PC-3 (cell line): ENCODE measurements around the gene WDSUB1. TPM values are rescaled to one million over a fixed set of nuclear protein-coding genes. Genes with fewer than 3 reads are reported as not detected.

Source experiments
- ATAC-seq: fragments of 200-7000 bp; cut with Tn5 transposase; 2 replicates; pipeline ENCODE4 v1.9.1; 2020; ENCODE audit warnings: mild to moderate bottlenecking, moderate library complexity
- BruUV-seq: library from RNA; stranded (reverse); fragments of 400-500 nt; replicated peaks from 2 replicates; lab custom pipeline; 2021; lab: Mats Ljungman, UMichigan
- CTCF ChIA-PET: fragments of 300-600 bp; sonication (Branson Sonifier 250); formaldehyde crosslinking; loops from one replicate; lab custom pipeline; 2022; ENCODE audit warnings: antibody characterized with exemption; lab: Charles Lee
- POLR2A ChIA-PET: fragments of 300-600 bp; sonication (Branson Sonifier 250); formaldehyde crosslinking; loops from one replicate; lab custom pipeline; 2022; ENCODE audit warnings: antibody characterized with exemption; ENCODE audit not compliant: unreplicated experiment; lab: Charles Lee
- DNase-seq: peaks from one replicate; pipeline ENCODE4 v3.0.0-alpha.2; 2015
- H2AFZ ChIP-seq: fragments of 300-600 bp; sonication (generic); 2 replicates; pipeline ENCODE4 v1.6.0; 2016; ENCODE audit warnings: antibody characterized with exemption, low read length
- H3F3A ChIP-seq: fragments of 300-600 bp; sonication (generic); one replicate; pipeline ENCODE4 v1.6.0; 2017; ENCODE audit warnings: antibody characterized with exemption, low read length, control low read depth, mild to moderate bottlenecking; ENCODE audit not compliant: unreplicated experiment
- H3K27ac ChIP-seq: fragments of 300-600 bp; sonication (generic); 2 replicates; pipeline ENCODE4 v1.5.1; 2016; ENCODE audit warnings: mild to moderate bottlenecking, low read length
- H3K27me3 ChIP-seq: fragments of 300-600 bp; sonication (generic); 2 replicates; pipeline ENCODE4 v1.6.1; 2016; ENCODE audit warnings: low read length, mixed read lengths
- H3K36me3 ChIP-seq: fragments of 300-600 bp; sonication (generic); 2 replicates; pipeline ENCODE4 v1.6.1; 2016; ENCODE audit warnings: low read depth, mixed run types, low read length, mixed read lengths
- H3K4me1 ChIP-seq: fragments of 300-600 bp; sonication (generic); 2 replicates; pipeline ENCODE4 v1.5.1; 2016; ENCODE audit warnings: low read length; ENCODE audit not compliant: insufficient read depth
- H3K4me2 ChIP-seq: fragments of 300-600 bp; sonication (generic); 2 replicates; pipeline ENCODE4 v1.6.0; 2016; ENCODE audit warnings: low read length
- H3K4me3 ChIP-seq: fragments of 300-600 bp; sonication (generic); 2 replicates; pipeline ENCODE4 v1.5.1; 2016; ENCODE audit warnings: mild to moderate bottlenecking, low read length, mixed read lengths
- H3K79me2 ChIP-seq: fragments of 300-600 bp; sonication (generic); 2 replicates; pipeline ENCODE4 v1.6.1; 2017; ENCODE audit warnings: low read length, mixed read lengths
- H3K9ac ChIP-seq: fragments of 300-600 bp; sonication (generic); 2 replicates; pipeline ENCODE4 v1.6.0; 2016; ENCODE audit warnings: mild to moderate bottlenecking, low read length
- H3K9me2 ChIP-seq: fragments of 300-600 bp; sonication (generic); replicated peaks from 2 replicates; pipeline ENCODE4 v1.6.1; 2016; ENCODE audit warnings: mixed run types, low read length, mixed read lengths
- H3K9me3 ChIP-seq: fragments of 300-600 bp; sonication (generic); 2 replicates; pipeline ENCODE4 v1.6.1; 2016; ENCODE audit warnings: low read length, mixed read lengths
- H4K20me1 ChIP-seq: fragments of 300-600 bp; sonication (generic); 2 replicates; pipeline ENCODE4 v1.6.1; 2016; ENCODE audit warnings: low read length, mixed read lengths
- CTCF ChIP-seq: fragments of 300-600 bp; sonication (generic); conservative IDR thresholded peaks from 2 replicates; pipeline ENCODE4 v1.5.1; 2017; ENCODE audit warnings: antibody characterized with exemption, low read depth, mild to moderate bottlenecking, low read length
- EZH2 ChIP-seq: fragments of 300-600 bp; sonication (generic); IDR thresholded peaks from one replicate; pipeline ENCODE4 v1.6.1; 2017; ENCODE audit warnings: antibody characterized with exemption, mild to moderate bottlenecking, low read length; ENCODE audit not compliant: unreplicated experiment
- EZH2phosphoT487 ChIP-seq: fragments of 300-600 bp; sonication (generic); IDR thresholded peaks from 2 replicates; pipeline ENCODE4 v1.6.1; 2018; ENCODE audit warnings: mild to moderate bottlenecking, antibody characterized with exemption, low read length, borderline replicate concordance
- intact Hi-C: fragments of 100-400 bp; cut with micrococcal nuclease; formaldehyde crosslinking; loops from 2 replicates; pipeline ENCODE4 v1.9.0; 2023
- total RNA-seq: library from RNA; depleted of rRNA; stranded (reverse); fragments of >200 nt; gene quantifications from 2 replicates; pipeline ENCODE4 v1.2.3, GENCODE V29; 2014

WDSUB1 gene
- total RNA-seq, 1 experiment from 2014 or later, result 6.6 TPM

DNA sequence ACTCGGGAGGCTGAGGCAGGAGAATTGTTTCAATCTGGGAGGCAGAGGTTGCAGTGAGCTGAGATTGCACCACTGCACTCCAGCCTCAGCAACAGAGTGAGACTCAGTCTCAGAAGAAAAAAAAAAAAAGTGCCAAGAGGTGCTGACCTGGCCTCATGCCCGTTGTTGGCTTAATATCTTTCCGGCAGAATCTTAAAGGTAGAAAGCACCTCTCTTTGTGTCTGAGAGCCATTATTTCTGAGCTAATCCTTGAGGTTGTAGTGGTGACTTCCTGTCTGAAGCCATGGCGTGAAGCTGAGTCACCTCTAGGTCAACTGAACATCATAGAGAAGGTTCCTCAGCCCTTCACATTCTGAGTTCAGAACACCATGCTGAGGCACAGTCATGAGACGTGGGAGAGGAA is 60.4 kb downstream of the WDSUB1 start:
- Histone ChIP-seq H3K9me3 (no peaks in the 10 kb centered on the region), H3K9ac (no peak overlapping the region), H3K79me2 (no peaks in the 10 kb centered on the region), H3F3A (no peaks in the 10 kb centered on the region), H3K4me2 (no peak overlapping the region), H2AFZ (0 out of 2 replicates have a peak overlapping the region, but pooled peaks have one; percentile 19), H3K4me3 (no peak overlapping the region), H3K4me1 (peaks cover 5% of the 10 kb centered on the region; the same call in 1 of the 2 replicates), H3K27ac (no peak overlapping the region), H3K9me2 (no peaks in the 10 kb centered on the region), H3K36me3 (peaks cover 18% of the 10 kb centered on the region; the same call in 1 of the 2 replicates), H4K20me1 (no peaks in the 10 kb centered on the region), H3K27me3 (no peaks in the 10 kb centered on the region)
- TF ChIP-seq CTCF (no peak), EZH2 (no peak), EZH2phosphoT487 (no peak)
- DNase-seq (peak; percentile 47), ATAC-seq (peak; percentile 84)
- intact Hi-C loops, result no loop called here
- POLR2A ChIA-PET, result interaction anchor here (0.7 kb wide), 2 partner anchors 88 to 101 kb away, joined by 8 to 17 read pairs; no protein-coding TSS in a partner anchor
- CTCF ChIA-PET, result no interaction called here
- no TSS peak for BruUV-seq

- no peak overlapping the region for H2AFZ ChIP-seq
- ChIA-PET CTCF (no interaction called here), POLR2A (no interaction called here)
- TF ChIP-seq CTCF, result no peak
- TF ChIP-seq EZH2phosphoT487, result no peak
- TF ChIP-seq EZH2, result no peak
- no peaks in the 10 kb centered on the region for H3K27me3 ChIP-seq
- no peak overlapping the region for H3K27ac ChIP-seq
- ATAC-seq (no peak), DNase-seq (no peak)
- intact Hi-C loops, result no loop called here
- H3K36me3 ChIP-seq, result peaks cover 11% of the 10 kb centered on the region; the same call in 1 of the 2 replicates
- BruUV-seq, result no TSS peak
- H3K9me2 ChIP-seq, result no peaks in the 10 kb centered on the region
- peaks cover 5% of the 10 kb centered on the region; the same call in 1 of the 2 replicates for H3K4me1 ChIP-seq
- no peak overlapping the region for H3K9ac ChIP-seq
- no peak overlapping the region for H3K4me3 ChIP-seq
- H3F3A ChIP-seq, result no peaks in the 10 kb centered on the region
- no peaks in the 10 kb centered on the region for H3K79me2 ChIP-seq
- no peak overlapping the region for H3K4me2 ChIP-seq
- no peaks in the 10 kb centered on the region for H3K9me3 ChIP-seq
- H4K20me1 ChIP-seq, result no peaks in the 10 kb centered on the region
Observed at GRCh38 chr2:159225025-159226016, 61.2 kb downstream of the WDSUB1 start.
